Osteoblast (primary cell): Measurements from ENCODE around the gene CNPY1. TPM values are rescaled to one million over a fixed set of nuclear protein-coding genes. Genes with fewer than 3 reads are reported as not detected.
"Not testable (repeated sequence)": the region's sequence is repeated elsewhere in the genome, so short reads cannot be mapped to it uniquely, and the experiment has no call there.

Experiments
- DNase-seq: peaks from one replicate; pipeline ENCODE4 v3.0.0; 2011; ENCODE audit warnings: low spot score, mixed read lengths; ENCODE audit not compliant: insufficient read length; ENCODE audit errors: missing footprints
- H2AFZ ChIP-seq: 2 replicates; pipeline ENCODE4 v1.6.0; 2011; ENCODE audit warnings: mild to moderate bottlenecking, low read length
- H3K27ac ChIP-seq: 2 replicates; pipeline ENCODE4 v1.5.1; 2011; ENCODE audit warnings: mild to moderate bottlenecking, low read depth, low read length, moderate library complexity
- H3K27me3 ChIP-seq: 2 replicates; pipeline ENCODE4 v1.6.0; 2012; ENCODE audit warnings: mild to moderate bottlenecking, control low read depth, inconsistent platforms, low read length, moderate library complexity; ENCODE audit not compliant: insufficient read depth
- H3K36me3 ChIP-seq: 2 replicates; pipeline ENCODE4 v1.5.1; 2011; ENCODE audit warnings: mild to moderate bottlenecking, low read length, control low read depth, moderate library complexity; ENCODE audit not compliant: insufficient read depth
- H3K4me1 ChIP-seq: 2 replicates; pipeline ENCODE4 v1.5.1; 2011; ENCODE audit warnings: mild to moderate bottlenecking, low read length, control low read depth, moderate library complexity; ENCODE audit not compliant: insufficient read depth
- H3K4me2 ChIP-seq: 2 replicates; pipeline ENCODE4 v1.6.0; 2011; ENCODE audit warnings: mild to moderate bottlenecking, low read length; ENCODE audit not compliant: insufficient read depth
- H3K4me3 ChIP-seq: fragments of 200-600 bp; sonication (generic); 3 replicates; pipeline ENCODE4 v1.5.1; 2012; ENCODE audit warnings: mild to moderate bottlenecking, low read length, inconsistent platforms; ENCODE audit not compliant: insufficient read depth
- H3K79me2 ChIP-seq: 2 replicates; pipeline ENCODE4 v1.6.0; 2012; ENCODE audit warnings: mild to moderate bottlenecking, low read length, control low read depth, inconsistent platforms; ENCODE audit not compliant: insufficient read depth
- H3K9me3 ChIP-seq: 2 replicates; pipeline ENCODE4 v1.5.1; 2011; ENCODE audit warnings: low read depth, low read length, control low read depth
- H4K20me1 ChIP-seq: 2 replicates; pipeline ENCODE4 v1.6.0; 2012; ENCODE audit warnings: mild to moderate bottlenecking, low read length, control low read depth; ENCODE audit not compliant: insufficient read depth
- CTCF ChIP-seq: IDR thresholded peaks from 2 replicates; pipeline ENCODE4 v1.5.1; 2011; ENCODE audit warnings: mild to moderate bottlenecking, low read depth, low read length, moderate library complexity; ENCODE audit errors: extremely low read depth
- total RNA-seq: library from RNA; depleted of rRNA; stranded (reverse); fragments of >200 nt; gene quantifications from 2 replicates; pipeline ENCODE4 v1.2.3, GENCODE V29; 2012

CNPY1 gene
- total RNA-seq, 1 donor, result not detected

GRCh38 chr7:155520114-155520513, 26.2 kb downstream of the CNPY1 start:
- Histone ChIP-seq H4K20me1 (no peaks in the 10 kb centered on the region), H3K4me3 (no peak overlapping the region), H3K36me3 (no peaks in the 10 kb centered on the region), H3K27me3 (peaks cover 2% of the 10 kb centered on the region), H2AFZ (no peak overlapping the region), H3K9me3 (no peaks in the 10 kb centered on the region), H3K27ac (no peak overlapping the region), H3K79me2 (no peaks in the 10 kb centered on the region), H3K4me1 (no peaks in the 10 kb centered on the region), H3K4me2 (no peak overlapping the region)
- no peak for TF ChIP-seq CTCF
- DNase-seq, result no peak

- H3K4me3 ChIP-seq, H2AFZ ChIP-seq, DNase-seq, H3K36me3 ChIP-seq, H3K9me3 ChIP-seq, H3K27ac ChIP-seq, H3K4me2 ChIP-seq, H3K4me1 ChIP-seq, H4K20me1 ChIP-seq, H3K79me2 ChIP-seq, H3K27me3 ChIP-seq: not testable (repeated sequence)
Measured at GRCh38 chr7:155519358-155519757, 27.0 kb downstream of the CNPY1 start.

GRCh38 chr7:155518633-155519032, 27.7 kb downstream of the CNPY1 start:
- H3K4me2 ChIP-seq, result no peak overlapping the region
- H3K36me3 ChIP-seq, result no peaks in the 10 kb centered on the region
- no peaks in the 10 kb centered on the region for H3K79me2 ChIP-seq
- H3K4me1 ChIP-seq, result no peaks in the 10 kb centered on the region
- no peaks in the 10 kb centered on the region for H3K9me3 ChIP-seq
- no peak overlapping the region for H3K27ac ChIP-seq
- no peak for TF ChIP-seq CTCF
- H3K4me3 ChIP-seq, result no peak overlapping the region
- H3K27me3 ChIP-seq, result peaks cover 2% of the 10 kb centered on the region
- H2AFZ ChIP-seq, result no peak overlapping the region
- H4K20me1 ChIP-seq, result no peaks in the 10 kb centered on the region
- no peak for DNase-seq

- no peak for DNase-seq
- H3K27me3 ChIP-seq, result peaks cover 2% of the 10 kb centered on the region
- H3K4me3 ChIP-seq, result no peak overlapping the region
- H3K36me3 ChIP-seq, result no peaks in the 10 kb centered on the region
- no peak overlapping the region for H2AFZ ChIP-seq
- no peak for TF ChIP-seq CTCF
- H4K20me1 ChIP-seq, result no peaks in the 10 kb centered on the region
- H3K79me2 ChIP-seq, result no peaks in the 10 kb centered on the region
- no peaks in the 10 kb centered on the region for H3K4me1 ChIP-seq
- no peak overlapping the region for H3K4me2 ChIP-seq
- no peaks in the 10 kb centered on the region for H3K9me3 ChIP-seq
- no peak overlapping the region for H3K27ac ChIP-seq
Measured at GRCh38 chr7:155517969-155518368, 28.4 kb downstream of the CNPY1 start.
